Thyroid gland (tissue), 4 donors: Measurements from ENCODE around the gene ATRN.

ENCODE experiments used
- CTCF ChIP-seq, 6 experiments: fragments of 200-600 bp in 3 of 6; fragments of 450-650 bp in 3 of 6; sonication (generic) in 3 of 6; IDR thresholded peaks; one replicate each; pipeline ENCODE4 v1.5.1; 2016 to 2019; ENCODE audit warnings: antibody characterized with exemption in 6 of 6, mild to moderate bottlenecking in 2 of 6, inconsistent platforms in 1 of 6, moderate library complexity in 1 of 6
- POLR2A ChIP-seq, 2 donors: fragments of 450-650 bp; IDR thresholded peaks; one replicate each; pipeline ENCODE4 v1.6.1; 2017; ENCODE audit warnings: antibody characterized with exemption in 2 of 2, mild to moderate bottlenecking in 2 of 2, moderate library complexity in 1 of 2

DNA sequence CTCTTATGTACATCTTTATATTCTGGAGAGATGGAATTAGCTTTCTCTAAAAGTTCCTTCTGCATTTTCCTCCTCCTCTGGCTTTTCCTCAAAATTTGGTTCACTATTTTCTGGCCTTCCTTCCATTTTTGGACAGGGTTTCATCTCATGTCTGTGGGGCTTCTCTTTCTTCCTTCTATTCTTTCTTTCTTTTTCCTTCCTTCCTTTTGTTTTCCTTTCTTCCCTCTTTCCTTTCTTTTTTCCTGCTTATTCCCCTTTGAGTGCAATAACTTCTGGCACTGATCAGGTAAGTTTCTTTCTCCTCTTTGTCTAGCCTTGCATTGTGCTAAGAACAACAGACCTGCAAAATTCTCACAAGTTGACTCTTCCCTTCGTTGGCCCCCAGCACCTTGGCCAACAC is 5.5 kb upstream of the ATRN start:
- no peak for TF ChIP-seq CTCF (IDR thresholded peaks at IDR 0.05)
- no peak for TF ChIP-seq POLR2A (IDR thresholded peaks at IDR 0.05)
